NCI-H2196 (cell line): ENCODE data around the gene CCPG1.
"Not testable (repeated sequence)": the region's sequence is repeated elsewhere in the genome, so short reads cannot be mapped to it uniquely, and the experiment has no call there.

ENCODE experiments used
- DNase-seq: peaks from one replicate; lab custom pipeline; 2025; ENCODE audit not compliant: unreplicated experiment; lab: John Stamatoyannopoulos, UW

The CCPG1 gene

GRCh38 chr15:55408012-55408928 lies at the start of gene CCPG1, which contains the start of gene PIERCE2:
CCPG1 (minus strand) TSS chr15:55408359; CDS start chr15:55389424, 18,935 bp downstream.
PIERCE2 (plus strand) TSS chr15:55408495; CDS start chr15:55408769, 274 bp downstream.
- DNase-seq = peak; percentile 87

- DNase-seq = peak; percentile 76
These were observed 49.4 kb upstream of the CCPG1 start for GRCh38 chr15:55457401-55458022.

- not testable (repeated sequence) for DNase-seq
These were observed 38.9 kb upstream of the CCPG1 start for GRCh38 chr15:55447030-55447394.

- not testable (repeated sequence) for DNase-seq
These were observed 38.3 kb upstream of the CCPG1 start for GRCh38 chr15:55446379-55447029.

GRCh38 chr15:55445936-55446335 lies 37.8 kb upstream of the CCPG1 start:
- not testable (repeated sequence) for DNase-seq

GRCh38 chr15:55443141-55443540 lies 35.0 kb upstream of the CCPG1 start:
- DNase-seq = not testable (repeated sequence)

GRCh38 chr15:55434989-55435825 lies 27.0 kb upstream of the CCPG1 start:
- DNase-seq = peak; percentile 6

- DNase-seq = no peak
These were observed 13.9 kb upstream of the CCPG1 start for GRCh38 chr15:55422089-55422488.

GRCh38 chr15:55420171-55420866 lies 12.2 kb upstream of the CCPG1 start:
- DNase-seq = no peak

GRCh38 chr15:55417678-55418077 lies 9.5 kb upstream of the CCPG1 start:
- not testable (repeated sequence) for DNase-seq

- DNase-seq = not testable (repeated sequence)
These were observed 817 bp upstream of the CCPG1 start for GRCh38 chr15:55408976-55409375.

GRCh38 chr15:55407498-55408011 lies 604 bp downstream of the CCPG1 start:
- DNase-seq = no peak

GRCh38 chr15:55403531-55403930 lies 4.6 kb downstream of the CCPG1 start:
- DNase-seq = no peak

- DNase-seq = no peak
These were observed 5.5 kb downstream of the CCPG1 start for GRCh38 chr15:55402707-55403106.

GRCh38 chr15:55401786-55402246 lies 6.3 kb downstream of the CCPG1 start:
- DNase-seq = no peak

- not testable (repeated sequence) for DNase-seq
These were observed 8.1 kb downstream of the CCPG1 start for GRCh38 chr15:55400050-55400449.

- DNase-seq = no peak
These were observed 9.9 kb downstream of the CCPG1 start for GRCh38 chr15:55398243-55398642.

GRCh38 chr15:55394694-55395093 lies 13.5 kb downstream of the CCPG1 start:
- no peak for DNase-seq

GRCh38 chr15:55389264-55389607 lies 18.9 kb downstream of the CCPG1 start:
- no peak for DNase-seq

- DNase-seq = no peak
These were observed 21.1 kb downstream of the CCPG1 start for GRCh38 chr15:55387027-55387426.
